ENCODE results near the gene PREX1. TPM values are rescaled to one million over a fixed set of nuclear protein-coding genes. Genes with fewer than 3 reads are reported as not detected.

PREX1 gene
- total RNA-seq, 1 experiment from 2014 or later = 20.0 TPM

DNA sequence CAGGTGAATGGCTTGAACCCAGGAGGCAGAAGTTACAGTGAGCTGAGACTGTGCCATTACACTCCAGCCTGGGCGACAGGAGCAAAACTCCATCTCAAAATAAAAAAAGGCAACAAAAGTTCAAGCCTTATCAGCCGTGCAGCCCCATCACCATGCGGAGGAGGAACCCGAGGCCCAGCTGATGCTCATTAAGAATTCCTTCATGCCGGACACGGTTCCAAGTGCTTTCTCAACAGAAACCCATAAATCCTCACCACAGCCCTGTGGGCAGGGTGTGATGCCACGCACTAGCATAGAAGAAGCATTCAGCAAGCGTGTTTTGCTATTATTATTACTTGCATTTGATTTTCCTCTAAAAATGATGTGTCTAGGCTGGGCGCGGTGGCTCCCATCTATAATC is 56.3 kb downstream of the PREX1 start:
- ATAC-seq (no peak), DNase-seq (ENCODE audit: low read depth, low spot score) (no peak)
- in situ Hi-C loops (cut with HindIII; ENCODE audit: low pct_unique_long_range_greater_than_20kb, low sequenced_read_pairs) = no loop called here
- Histone ChIP-seq H3K9me3 (ENCODE audit: control insufficient read depth, insufficient read depth, low read depth, low read length) (no peaks in the 10 kb centered on the region), H3K27me3 (ENCODE audit: control insufficient read depth, insufficient read depth, low read length) (no peaks in the 10 kb centered on the region), H3K4me1 (ENCODE audit: control insufficient read depth, insufficient read depth, low read length) (peaks cover 5% of the 10 kb centered on the region; the same call in 1 of the 2 replicates), H3K4me3 (ENCODE audit: low read depth in 2 of 2, low read length in 2 of 2) (no peak overlapping the region), H3K27ac (ENCODE audit: low read length) (no peak overlapping the region), H3K36me3 (ENCODE audit: control insufficient read depth, insufficient read depth, low read length) (no peaks in the 10 kb centered on the region)
- TF ChIP-seq TCF7L2 (IDR thresholded peaks at IDR 0.05; ENCODE audit: low read depth, low read length) = no peak
- no peak for TF ChIP-seq SIN3A (IDR thresholded peaks at IDR 0.05; ENCODE audit: borderline replicate concordance, insufficient read depth, low read depth, low read length)
- TF ChIP-seq, protein P1, sequence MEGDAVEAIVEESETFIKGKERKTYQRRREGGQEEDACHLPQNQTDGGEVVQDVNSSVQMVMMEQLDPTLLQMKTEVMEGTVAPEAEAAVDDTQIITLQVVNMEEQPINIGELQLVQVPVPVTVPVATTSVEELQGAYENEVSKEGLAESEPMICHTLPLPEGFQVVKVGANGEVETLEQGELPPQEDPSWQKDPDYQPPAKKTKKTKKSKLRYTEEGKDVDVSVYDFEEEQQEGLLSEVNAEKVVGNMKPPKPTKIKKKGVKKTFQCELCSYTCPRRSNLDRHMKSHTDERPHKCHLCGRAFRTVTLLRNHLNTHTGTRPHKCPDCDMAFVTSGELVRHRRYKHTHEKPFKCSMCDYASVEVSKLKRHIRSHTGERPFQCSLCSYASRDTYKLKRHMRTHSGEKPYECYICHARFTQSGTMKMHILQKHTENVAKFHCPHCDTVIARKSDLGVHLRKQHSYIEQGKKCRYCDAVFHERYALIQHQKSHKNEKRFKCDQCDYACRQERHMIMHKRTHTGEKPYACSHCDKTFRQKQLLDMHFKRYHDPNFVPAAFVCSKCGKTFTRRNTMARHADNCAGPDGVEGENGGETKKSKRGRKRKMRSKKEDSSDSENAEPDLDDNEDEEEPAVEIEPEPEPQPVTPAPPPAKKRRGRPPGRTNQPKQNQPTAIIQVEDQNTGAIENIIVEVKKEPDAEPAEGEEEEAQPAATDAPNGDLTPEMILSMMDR (IDR thresholded peaks at IDR 0.05) = no peak
- TF ChIP-seq POLR2AphosphoS5 (IDR thresholded peaks at IDR 0.05; ENCODE audit: low read depth, low read length) = no peak
- TF ChIP-seq, protein P2, sequence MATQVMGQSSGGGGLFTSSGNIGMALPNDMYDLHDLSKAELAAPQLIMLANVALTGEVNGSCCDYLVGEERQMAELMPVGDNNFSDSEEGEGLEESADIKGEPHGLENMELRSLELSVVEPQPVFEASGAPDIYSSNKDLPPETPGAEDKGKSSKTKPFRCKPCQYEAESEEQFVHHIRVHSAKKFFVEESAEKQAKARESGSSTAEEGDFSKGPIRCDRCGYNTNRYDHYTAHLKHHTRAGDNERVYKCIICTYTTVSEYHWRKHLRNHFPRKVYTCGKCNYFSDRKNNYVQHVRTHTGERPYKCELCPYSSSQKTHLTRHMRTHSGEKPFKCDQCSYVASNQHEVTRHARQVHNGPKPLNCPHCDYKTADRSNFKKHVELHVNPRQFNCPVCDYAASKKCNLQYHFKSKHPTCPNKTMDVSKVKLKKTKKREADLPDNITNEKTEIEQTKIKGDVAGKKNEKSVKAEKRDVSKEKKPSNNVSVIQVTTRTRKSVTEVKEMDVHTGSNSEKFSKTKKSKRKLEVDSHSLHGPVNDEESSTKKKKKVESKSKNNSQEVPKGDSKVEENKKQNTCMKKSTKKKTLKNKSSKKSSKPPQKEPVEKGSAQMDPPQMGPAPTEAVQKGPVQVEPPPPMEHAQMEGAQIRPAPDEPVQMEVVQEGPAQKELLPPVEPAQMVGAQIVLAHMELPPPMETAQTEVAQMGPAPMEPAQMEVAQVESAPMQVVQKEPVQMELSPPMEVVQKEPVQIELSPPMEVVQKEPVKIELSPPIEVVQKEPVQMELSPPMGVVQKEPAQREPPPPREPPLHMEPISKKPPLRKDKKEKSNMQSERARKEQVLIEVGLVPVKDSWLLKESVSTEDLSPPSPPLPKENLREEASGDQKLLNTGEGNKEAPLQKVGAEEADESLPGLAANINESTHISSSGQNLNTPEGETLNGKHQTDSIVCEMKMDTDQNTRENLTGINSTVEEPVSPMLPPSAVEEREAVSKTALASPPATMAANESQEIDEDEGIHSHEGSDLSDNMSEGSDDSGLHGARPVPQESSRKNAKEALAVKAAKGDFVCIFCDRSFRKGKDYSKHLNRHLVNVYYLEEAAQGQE (IDR thresholded peaks at IDR 0.05; ENCODE audit: insufficient read depth in 1 of 2, low read depth in 2 of 2, low read length in 1 of 2) = no peak
- ChIA-PET POLR2A (no interaction called here), CTCF (no interaction called here)
- intact Hi-C loops (cut with micrococcal nuclease; ENCODE audit: unreplicated experiment) = no loop called here
- no TSS peak for BruUV-seq (replicated peaks)

DNA sequence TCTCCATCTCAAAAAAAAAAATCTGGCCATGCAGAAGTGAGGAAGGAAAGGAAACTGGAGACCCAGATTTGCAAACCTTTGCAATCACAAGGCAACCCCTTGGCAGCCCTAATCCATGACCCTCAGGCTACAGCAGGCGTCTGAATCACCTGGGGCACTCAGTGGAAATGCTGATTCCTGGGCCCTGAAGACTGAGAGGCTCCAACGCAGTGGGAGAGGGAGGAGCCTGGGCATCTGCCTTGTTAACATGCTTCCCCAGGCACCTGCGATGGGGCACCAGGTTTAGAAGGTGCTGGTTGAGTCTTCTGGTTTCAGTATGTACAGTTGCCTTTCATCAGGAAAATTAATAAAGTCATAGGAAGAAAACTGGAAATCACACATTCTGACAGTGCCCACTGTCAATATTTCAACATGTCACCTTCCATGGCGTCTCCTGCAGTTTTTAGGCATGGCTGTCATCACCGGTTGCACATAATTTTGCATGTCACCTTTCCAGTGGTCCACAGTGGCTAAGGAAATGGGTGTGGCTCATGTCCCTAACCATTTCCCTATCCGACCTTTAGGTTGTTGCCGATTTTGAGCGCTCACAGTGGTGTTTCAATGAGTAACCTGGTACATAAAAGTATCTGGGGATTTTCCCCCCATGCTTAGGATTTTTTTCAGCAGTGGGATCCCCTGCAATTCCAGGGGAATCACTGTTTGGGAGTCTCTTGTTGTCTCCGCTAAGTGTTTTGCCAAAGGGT is 56.9 kb downstream of the PREX1 start:
- intact Hi-C loops (cut with micrococcal nuclease; ENCODE audit: unreplicated experiment) = no loop called here
- ChIA-PET POLR2A (no interaction called here), CTCF (no interaction called here)
- ATAC-seq (no peak), DNase-seq (ENCODE audit: low read depth, low spot score) (no peak)
- in situ Hi-C loops (cut with HindIII; ENCODE audit: low pct_unique_long_range_greater_than_20kb, low sequenced_read_pairs) = no loop called here
- H3K4me1 ChIP-seq (ENCODE audit: control insufficient read depth, insufficient read depth, low read length) = peaks cover 5% of the 10 kb centered on the region; the same call in 1 of the 2 replicates
- H3K9me3 ChIP-seq (ENCODE audit: control insufficient read depth, insufficient read depth, low read depth, low read length) = no peaks in the 10 kb centered on the region
- H3K27ac ChIP-seq (ENCODE audit: low read length) = no peak overlapping the region
- H3K4me3 ChIP-seq (ENCODE audit: low read depth in 2 of 2, low read length in 2 of 2) = no peak overlapping the region
- TF ChIP-seq, protein P1 (IDR thresholded peaks at IDR 0.05) = no peak
- TF ChIP-seq, protein P2 (IDR thresholded peaks at IDR 0.05; ENCODE audit: insufficient read depth in 1 of 2, low read depth in 2 of 2, low read length in 1 of 2) = no peak
- no peak for TF ChIP-seq TCF7L2 (IDR thresholded peaks at IDR 0.05; ENCODE audit: low read depth, low read length)
- TF ChIP-seq POLR2AphosphoS5 (IDR thresholded peaks at IDR 0.05; ENCODE audit: low read depth, low read length) = no peak
- no peak for TF ChIP-seq SIN3A (IDR thresholded peaks at IDR 0.05; ENCODE audit: borderline replicate concordance, insufficient read depth, low read depth, low read length)
- BruUV-seq (replicated peaks) = no TSS peak
- no peaks in the 10 kb centered on the region for H3K36me3 ChIP-seq (ENCODE audit: control insufficient read depth, insufficient read depth, low read length)
- no peaks in the 10 kb centered on the region for H3K27me3 ChIP-seq (ENCODE audit: control insufficient read depth, insufficient read depth, low read length)

All from Panc1 (cell line).